HG02678 (cell line): ENCODE data around the gene SMG1.

Source experiments
- ATAC-seq: cut with Tn5 transposase; IDR thresholded peaks from one replicate; pipeline ENCODE4 v1.9.1; 2021; ENCODE audit warnings: mild to moderate bottlenecking, moderate library complexity; ENCODE audit not compliant: unreplicated experiment

Gene SMG1

DNA sequence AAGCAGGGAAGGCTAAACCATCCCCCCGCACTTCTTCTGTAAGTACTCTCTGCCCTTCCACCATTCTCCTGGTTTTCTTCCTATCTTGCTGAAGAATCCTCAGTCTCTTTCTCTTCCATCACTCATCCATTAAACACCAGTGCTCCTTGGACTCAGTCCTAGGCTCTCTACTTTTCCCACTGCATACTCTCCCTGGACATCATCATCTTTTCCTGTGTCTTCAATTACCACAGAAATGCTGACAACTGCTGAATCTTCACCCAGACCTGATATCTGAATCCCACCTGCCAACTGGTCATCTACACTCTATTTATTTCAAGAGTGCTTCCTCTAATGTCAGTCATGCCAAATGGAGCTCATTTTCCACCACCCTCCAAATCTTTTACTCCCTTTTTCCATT, 71.0 kb downstream of the SMG1 start:
- no peak for ATAC-seq

DNA sequence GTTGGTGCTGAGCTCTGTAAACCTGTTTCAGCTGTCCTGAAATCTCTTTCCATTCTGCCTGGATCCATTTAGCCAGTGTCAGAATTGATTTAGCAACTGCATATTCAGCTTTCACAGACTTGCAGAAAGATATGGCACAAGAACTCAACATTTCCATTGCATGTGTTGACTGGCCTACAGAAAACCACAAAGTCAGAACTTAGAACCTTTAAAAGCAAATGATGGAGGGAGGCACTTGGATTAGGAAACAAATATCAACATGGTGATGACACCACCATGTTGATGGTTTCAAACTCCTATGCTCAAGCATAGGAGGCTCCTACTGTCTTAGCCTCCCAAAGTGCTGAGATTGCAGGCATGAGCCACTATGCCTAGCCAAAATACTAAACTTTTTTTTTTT, 72.5 kb downstream of the SMG1 start:
- ATAC-seq, result no peak

DNA sequence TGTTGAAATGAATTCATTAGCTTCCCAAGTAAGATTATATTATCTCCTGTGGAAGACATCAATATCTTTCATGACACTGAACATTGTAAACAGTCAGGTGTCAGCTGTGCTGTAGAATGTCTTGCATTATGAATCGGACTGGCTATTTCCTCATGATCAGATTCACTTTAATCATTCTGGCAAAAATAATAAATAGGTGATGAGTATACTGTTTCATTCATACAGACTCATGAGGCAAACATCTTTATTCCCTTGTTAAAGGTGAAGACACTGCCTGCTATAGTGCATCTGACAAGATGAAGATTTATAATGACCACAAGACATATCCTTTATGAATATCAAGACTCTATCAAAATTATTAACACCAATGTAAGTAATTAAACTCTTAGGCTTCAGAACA, 73.6 kb downstream of the SMG1 start:
- ATAC-seq, result no peak

DNA sequence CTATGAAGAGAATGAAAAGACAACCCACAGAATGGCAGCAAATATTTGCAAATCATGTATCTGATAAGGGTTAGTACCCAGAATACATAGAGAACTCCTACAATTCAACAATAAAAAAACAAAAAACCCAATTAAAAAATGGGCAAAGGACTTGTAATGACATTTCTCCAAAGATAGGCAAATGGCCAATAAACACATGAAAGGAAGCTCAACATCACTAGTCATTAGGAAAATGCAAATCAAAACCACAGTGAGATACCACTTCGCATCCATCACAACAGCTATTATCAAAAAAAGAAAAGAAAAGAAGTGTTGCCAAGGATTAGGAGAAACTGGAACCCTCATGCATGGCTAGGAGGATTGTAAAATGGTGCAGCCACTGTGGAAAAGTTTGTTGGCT, 79.8 kb downstream of the SMG1 start:
- no peak for ATAC-seq

DNA sequence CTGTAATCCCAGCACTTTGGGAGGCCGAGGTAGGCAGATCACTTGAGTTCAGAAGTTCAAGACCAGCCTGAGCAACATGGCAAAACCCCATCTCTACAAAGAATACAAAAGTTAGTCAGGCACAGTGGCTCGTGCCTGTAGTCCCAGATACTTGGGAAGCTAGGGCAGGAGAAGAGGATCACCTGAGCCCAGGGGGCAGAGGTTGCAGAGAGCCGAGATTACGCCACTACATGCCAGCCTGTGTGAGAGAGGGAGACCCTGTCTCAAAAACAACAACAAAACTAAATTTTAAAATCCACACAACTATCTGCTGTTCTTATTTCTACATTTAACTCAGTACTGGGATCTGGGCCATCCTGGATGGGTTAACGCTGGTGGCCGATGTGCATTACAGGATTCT, 83.6 kb downstream of the SMG1 start:
- ATAC-seq, result no peak

DNA sequence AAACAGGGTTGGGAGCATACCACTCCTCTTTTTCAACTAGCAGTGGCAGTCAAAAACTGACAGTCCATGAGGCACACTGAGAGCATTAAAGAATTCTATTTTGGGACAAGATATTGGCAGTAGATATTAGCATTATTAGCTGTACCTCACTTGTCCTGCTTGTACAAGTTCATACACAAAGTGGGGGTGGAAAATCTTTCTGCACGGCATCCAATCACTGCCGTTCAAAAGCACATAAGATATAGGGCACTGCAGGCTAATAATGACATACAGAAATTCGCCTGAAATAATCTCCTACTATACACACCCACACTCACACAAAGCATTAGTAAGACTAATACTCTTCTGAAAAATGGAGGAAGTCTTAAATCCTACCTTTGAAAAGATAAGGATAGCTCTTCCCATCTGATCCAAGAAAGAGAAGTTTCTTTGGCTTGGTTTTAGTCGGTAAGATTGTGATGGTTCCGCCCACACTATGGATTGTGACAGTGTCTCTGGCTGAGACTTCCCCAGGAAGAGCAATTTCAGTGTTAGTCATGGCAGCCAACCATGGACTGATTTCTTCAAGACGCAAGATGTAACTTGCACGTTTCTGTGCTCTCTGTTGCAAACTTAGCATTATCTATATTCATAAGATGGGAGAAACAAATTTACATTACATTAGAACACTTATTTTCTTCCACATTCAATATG, 84.2 kb downstream of the SMG1 start:
- ATAC-seq, result no peak

DNA sequence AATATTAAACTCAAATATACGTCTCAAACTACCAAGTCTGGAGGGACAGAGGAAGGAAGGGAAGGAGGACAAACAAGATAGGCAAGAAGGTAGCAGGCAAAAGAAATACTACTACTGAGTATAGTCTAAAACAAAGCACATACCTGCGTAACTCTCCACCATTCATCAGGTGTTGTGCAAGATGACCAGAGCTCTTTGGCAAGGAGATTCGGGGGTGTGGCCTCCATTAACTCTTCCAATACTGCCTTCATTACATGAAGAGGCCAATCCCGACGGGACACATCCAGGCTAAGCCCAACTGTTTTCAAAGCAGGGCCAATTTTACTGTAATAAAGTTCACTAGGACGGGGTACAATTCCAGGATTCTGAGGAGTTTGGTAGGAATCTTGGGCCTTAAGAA, 86.7 kb downstream of the SMG1 start:
- ATAC-seq, result no peak

DNA sequence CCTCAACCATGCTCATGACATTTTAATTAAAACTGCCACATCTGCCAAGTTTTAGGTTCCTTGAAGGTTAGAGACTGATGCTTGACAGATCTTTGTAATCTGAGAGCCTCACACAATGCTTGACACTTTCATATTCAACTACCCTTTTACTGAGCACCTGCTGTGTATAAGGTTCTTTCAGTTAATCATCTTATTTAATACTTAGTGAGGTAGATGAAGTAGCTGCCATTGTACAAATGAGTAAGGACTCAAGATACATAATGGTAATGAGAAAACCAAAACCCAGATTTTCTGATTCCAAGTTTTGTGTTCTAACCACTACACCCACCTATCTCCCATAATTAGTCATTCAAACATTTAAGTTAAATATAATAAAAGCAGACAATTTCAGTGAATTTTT, 89.5 kb downstream of the SMG1 start:
- no peak for ATAC-seq

DNA sequence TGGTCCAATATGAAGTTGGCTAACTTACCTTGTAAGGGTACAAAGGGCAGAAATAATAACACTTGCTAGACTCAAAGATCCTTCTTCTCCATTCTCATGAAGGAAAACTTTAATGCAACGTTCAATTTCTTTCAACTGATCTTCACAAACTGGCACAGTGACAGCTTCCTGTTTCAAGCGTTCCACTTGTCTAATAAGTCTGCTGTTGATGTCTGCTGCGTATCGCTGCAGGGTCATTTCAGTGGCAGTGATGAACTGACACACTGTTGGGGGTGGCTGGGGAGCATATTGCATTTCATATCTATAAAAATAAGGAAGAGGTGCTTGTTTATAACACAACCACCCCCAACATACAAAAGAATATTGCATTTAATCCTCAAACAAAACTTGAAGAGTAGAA, 91.3 kb downstream of the SMG1 start:
- no peak for ATAC-seq

DNA sequence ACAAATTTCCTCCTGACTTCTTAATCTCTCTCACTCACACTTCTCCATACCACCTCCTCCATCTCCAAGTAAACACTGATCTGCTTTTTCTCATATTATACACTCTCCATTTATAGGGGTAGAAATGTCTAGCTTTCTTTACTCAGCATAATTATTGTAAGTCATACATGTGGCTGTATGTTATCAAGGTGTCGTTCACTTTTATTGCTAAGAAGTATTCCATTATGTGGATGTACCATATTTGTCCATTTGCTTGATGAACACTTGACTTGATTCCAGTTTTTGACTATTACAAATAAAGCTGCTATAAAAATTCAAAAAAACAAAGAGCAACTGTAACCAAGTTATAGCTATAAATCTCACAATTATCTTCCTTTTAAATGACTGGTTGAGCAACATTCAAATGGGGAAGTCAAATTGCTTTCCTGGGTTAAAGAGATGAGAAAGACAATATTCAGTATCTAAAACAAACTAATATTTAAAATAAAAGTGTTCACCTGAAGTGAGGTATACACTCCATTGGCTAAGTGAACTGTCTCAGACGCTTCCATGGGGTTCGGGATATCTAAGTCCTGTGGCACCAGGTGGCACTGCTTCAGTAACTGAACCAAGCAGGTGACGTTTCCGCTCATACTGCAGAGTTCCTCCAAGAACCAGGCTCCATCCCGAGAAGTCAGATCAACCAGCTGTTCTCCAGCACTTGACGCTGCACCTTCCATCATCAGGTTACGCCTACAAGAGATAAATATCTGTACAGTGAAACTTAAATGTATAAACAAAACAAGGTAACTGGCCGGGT, 92.3 kb downstream of the SMG1 start:
- ATAC-seq, result no peak

DNA sequence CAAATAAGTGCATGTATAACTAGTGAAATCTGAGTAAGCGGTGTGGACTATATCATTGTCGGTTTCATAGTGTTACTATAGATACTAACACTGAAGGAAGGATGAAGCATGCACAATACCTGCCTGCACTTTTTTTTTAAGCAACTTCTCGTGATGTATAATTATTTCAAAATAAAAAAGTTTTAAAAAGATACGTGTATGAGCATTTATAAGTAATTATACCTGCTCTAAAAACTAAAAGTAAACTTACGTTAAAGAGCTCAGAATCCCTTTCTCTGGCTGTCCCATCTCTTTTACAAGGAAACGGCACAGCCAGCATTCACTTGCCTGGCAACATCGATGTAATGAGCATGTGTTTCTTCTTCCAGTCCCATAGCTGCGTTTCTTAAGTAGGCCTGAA, 93.6 kb downstream of the SMG1 start:
- no peak for ATAC-seq

DNA sequence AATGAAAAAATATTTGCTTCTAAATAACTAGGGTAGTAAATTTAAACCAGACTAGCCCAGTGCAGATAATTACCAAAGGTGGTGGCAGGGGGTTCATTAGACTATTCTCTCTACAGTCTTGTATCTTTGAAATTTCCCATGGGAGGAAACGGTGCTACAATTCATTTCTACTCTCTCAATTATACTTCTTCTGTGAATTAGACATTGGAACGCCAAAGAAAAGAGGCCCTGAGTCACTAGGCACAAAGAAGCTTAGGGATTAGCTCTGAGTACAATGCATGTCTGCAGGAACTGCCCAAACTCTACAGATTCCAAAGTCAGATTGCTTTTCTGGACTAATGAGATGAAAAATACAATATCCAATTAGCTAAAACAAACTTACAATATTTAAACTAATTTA, 94.2 kb downstream of the SMG1 start:
- no peak for ATAC-seq

DNA sequence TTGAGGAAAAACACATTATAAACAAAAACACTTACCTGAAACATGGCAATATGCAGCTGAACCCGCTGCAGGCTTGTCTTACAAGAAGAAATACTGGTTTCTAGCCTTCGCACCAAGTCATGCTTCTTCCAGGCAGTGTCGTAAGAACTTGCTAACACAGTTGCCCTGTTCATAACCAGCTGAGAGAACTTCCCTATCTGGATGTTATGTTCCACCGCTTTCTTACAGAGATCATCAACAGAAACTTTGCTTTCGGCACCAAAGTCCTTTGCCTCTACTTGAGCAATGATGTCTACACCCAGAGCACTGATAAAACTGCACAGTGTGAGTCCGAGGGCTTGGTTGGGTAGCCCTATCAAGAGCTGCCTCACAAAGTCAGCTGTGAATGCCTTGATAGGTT, 97.0 kb downstream of the SMG1 start:
- ATAC-seq, result no peak

DNA sequence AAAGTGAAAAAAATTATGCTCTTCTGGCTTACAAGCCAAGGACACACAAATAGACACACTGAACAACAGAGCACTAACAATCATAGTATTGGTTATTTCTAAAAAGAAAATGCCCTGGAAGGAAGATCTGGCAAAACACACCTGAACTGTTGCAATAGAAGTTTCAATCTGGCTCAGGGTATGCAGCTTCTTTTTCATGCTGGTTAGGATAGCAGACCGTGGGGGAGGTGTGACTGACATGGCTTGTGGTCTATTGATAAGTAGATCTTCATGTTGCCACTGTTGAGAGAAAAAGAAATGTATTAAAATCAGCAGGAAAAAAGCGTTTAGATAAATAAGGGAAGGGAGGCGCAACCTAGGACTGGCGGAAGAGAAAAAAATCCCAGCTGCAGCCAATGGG, 98.3 kb downstream of the SMG1 start:
- ATAC-seq, result no peak

DNA sequence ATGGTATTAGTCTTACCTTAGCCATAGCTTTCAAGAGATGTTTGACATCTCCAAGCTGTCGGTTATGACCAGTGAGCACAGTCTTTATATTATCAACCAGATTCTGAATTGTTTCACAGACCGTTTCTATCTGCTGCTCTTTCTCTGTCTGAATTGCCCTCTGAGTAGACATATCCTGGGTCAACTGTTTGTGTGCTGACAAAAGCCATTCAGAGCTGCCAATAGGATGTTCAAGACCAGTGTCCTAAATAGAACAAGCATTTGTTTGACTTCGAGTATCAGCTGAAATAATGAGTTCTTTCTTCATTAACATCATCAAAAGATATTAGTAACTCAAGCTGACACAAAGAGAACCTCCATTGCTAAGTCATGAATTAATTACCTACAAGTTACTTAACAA, 109.9 kb downstream of the SMG1 start:
- no peak for ATAC-seq

DNA sequence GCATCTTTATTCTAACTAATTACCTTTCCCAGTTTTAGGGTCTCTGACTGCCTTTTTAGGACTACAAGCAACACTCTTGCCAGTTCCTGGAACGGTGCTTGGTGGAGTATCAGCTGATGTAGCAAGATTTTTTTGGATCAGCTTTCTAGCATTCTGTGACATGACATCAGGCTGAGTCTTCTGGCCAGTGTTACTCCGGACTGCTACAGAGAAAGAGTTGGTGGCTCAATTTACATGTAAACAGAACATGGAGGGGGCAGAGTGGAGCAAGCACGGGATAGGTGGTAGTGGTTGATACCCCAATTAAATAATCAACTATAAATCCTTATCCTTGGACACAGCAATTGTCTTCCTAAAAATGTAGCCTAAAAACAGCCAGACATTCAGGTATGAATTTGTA, 114.3 kb downstream of the SMG1 start:
- ATAC-seq, result no peak

DNA sequence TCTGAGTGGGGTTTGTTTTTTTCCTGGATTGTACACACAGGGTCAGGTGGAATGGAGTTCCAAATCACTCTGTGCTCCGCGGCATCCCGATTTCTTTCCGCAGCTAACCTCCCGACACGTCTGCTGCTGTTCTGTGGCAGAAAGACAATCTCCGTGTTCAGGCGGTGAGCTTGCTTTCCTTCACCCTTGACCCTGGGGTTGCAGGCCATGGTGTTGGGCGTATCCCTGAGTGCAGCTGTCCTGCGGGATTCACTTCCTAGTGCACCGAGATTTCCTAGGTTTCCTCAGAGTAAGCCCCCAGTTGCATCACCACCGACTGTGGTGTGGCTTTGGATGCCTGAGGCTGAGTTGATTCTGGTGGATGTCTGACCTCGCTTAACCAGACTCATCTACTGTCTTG, 117.0 kb downstream of the SMG1 start:
- no peak for ATAC-seq

DNA sequence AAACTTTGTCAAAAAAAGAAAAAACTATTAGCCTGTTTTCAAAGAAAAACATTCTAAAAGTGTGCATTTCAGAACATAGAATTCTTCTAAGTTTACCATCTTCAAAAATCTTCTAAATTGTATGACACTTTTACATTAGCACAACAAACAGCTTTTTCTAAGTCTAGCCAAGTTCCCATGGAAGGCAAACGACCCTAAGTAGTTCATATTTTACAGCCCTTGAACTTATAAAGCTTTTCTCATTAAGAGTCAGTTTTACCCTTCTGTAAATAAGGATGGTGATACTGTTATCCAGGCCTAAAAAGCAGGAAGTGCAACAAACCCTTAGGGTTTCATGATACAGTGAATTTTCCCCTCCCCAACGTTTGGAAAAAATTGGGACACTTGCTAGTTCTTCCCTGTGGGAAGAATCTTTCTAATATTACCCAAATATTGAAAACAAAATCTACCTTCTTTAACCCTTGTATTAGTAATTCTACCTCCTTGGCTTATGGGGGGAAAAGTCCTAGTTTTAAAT, 120.9 kb downstream of the SMG1 start:
- ATAC-seq, result no peak

DNA sequence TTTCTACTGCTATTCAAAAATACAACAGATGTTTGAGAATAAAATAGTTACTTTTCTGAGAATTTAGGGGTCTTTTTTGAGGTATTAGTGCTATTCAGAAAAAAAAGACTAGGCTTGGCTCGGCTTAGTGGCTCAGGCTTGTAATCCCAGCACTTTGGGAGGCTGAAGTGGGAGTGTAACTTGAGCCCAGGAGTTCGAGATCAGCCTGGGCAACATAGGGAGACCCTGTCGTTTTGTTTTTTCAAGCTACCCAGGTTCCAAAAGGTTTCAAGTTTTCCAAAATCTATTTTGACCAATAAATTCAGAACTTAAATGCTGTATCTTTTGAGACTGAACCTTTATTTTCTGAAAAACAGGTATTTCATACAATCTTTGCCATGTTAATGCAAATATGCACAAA, 121.7 kb downstream of the SMG1 start:
- no peak for ATAC-seq

DNA sequence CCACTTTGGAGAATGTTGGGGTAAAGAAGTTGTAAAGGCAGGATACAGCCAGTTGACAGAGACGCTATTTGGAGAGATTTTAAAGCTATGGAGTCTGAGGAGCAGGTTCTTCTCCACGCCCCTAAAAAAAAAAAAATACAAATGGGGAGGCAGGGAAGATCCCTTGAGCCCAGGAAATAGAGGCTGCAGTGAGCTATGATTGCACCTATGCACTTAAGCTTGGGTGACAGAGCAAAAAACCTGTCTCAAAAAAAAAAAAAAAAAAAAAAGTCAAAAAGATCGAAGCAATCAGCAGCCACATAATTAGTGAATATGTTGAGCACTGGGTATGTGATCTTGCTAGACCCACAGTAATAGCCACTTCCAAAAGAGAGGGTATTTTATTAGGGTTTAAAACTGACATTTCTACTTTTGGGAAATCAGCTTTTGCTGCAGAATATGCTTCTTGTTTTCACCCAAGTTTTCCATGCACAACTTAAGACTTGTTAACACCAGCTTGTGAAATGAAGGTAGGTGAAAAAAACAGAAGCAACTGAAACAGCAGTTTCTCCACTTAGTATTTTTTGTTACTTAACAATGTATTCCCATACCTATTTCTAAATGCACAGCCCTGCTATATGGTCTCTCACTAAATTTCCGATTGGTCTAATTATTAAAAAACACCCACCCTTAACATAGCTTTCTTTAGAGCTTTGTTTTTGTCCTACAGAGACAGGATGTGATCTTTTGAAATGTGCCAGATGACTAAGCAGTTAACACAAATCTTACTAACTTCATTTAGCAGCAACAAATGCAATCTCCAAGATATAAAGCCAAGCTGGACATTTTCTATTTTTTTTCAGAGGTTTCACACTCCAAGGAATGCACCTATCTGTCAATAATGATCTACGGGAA, 122.4 kb downstream of the SMG1 start:
- no peak for ATAC-seq

DNA sequence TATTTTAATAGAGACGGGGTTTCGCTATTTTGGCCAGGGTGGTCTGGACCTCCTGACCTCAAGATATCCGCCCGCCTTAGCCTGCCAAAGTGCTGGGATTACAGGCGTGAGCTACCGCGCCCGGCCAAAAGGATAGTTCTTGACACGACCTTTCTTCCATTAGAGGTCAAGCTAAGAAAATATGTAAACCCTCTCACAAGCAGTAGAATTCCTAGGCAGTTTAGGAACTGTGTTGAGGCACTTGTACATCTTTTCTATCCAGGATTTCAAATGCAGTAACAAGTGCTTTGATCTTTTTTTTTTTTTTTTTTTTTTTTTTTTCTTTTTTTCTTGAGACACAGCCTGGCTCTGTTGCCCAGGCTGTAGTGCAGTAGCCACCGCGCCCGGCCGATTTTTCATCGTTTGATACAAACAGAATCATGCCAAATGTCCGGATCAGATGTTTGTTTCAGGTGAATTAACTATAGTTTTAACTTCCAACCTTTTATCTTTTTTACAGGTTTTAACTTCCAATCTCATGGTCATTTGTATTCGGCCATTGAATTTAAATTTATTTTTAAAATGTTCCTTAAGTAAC, 123.4 kb downstream of the SMG1 start:
- ATAC-seq, result no peak
